ENCODE data around the gene OPHN1.

OPHN1 gene

DNA sequence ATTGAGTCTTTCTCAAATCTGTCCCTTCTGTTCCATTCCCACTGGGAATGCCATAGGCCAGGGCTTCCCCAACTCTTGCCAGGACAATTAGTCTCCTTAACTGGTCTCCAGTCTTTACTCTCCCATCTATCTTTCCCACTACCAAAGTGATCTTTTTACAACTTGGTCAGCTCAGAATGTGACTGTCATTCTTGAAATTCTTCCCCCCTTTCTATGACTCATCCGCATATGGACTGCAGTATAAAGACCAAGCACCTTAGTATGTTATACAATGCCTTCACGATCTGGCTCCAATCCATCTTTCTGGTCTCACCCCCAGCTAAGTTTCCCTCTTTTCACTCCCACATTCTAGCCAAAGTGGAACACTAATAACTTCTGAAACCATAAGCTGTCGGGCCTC is 383.8 kb downstream of the OPHN1 start:
- Histone ChIP-seq H3F3A (ENCODE audit: control insufficient read depth, insufficient read depth) (no peaks in the 10 kb centered on the region), H3K79me2 (ENCODE audit: control insufficient read depth, low read length) (no peaks in the 10 kb centered on the region), H3K36me3 (ENCODE audit: control insufficient read depth, low read length) (no peaks in the 10 kb centered on the region), H3K4me2 (ENCODE audit: low read length) (no peak overlapping the region), H3K27ac (ENCODE audit: low read depth, low read length) (no peak overlapping the region), H4K20me1 (ENCODE audit: control insufficient read depth, insufficient read depth, low read depth, low read length) (no peaks in the 10 kb centered on the region), H3K9me3 (ENCODE audit: control insufficient read depth, insufficient read depth, low read length) (no peaks in the 10 kb centered on the region), H3K4me1 (ENCODE audit: control insufficient read depth, low read length) (no peaks in the 10 kb centered on the region), H3K9me2 (replicated peaks; ENCODE audit: control insufficient read depth, low read length) (no peaks in the 10 kb centered on the region), H3K27me3 (ENCODE audit: control insufficient read depth, low read length) (no peaks in the 10 kb centered on the region), H3K4me3 (ENCODE audit: low read length) (no peak overlapping the region)
- no peak for TF ChIP-seq EZH2phosphoT487 (IDR thresholded peaks at IDR 0.05; ENCODE audit: borderline replicate concordance, low read length)
- TF ChIP-seq, protein P1, sequence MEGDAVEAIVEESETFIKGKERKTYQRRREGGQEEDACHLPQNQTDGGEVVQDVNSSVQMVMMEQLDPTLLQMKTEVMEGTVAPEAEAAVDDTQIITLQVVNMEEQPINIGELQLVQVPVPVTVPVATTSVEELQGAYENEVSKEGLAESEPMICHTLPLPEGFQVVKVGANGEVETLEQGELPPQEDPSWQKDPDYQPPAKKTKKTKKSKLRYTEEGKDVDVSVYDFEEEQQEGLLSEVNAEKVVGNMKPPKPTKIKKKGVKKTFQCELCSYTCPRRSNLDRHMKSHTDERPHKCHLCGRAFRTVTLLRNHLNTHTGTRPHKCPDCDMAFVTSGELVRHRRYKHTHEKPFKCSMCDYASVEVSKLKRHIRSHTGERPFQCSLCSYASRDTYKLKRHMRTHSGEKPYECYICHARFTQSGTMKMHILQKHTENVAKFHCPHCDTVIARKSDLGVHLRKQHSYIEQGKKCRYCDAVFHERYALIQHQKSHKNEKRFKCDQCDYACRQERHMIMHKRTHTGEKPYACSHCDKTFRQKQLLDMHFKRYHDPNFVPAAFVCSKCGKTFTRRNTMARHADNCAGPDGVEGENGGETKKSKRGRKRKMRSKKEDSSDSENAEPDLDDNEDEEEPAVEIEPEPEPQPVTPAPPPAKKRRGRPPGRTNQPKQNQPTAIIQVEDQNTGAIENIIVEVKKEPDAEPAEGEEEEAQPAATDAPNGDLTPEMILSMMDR (IDR thresholded peaks at IDR 0.05; ENCODE audit: low read depth, low read length, poor library complexity, severe bottlenecking): no peak

DNA sequence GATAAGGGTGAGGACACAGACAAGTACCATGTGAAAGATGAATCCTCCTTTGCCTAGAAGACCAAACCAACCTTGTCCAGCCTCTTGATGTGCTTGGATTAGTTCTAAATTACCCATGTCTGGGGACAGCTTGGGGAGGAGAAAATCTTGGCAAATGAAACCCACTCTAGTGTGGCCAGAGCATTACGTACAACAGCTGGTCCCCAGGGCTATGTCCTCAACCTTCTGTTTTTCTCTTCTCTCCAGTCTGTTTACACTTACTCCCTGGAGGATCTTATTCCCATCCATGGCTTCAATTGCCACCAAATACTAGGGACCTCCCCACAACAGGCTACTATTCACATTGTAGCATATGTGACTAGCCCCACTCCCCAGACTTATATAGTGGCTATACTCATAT is 384.5 kb downstream of the OPHN1 start:
- H4K20me1 ChIP-seq (ENCODE audit: control insufficient read depth, insufficient read depth, low read depth, low read length): no peaks in the 10 kb centered on the region
- no peak overlapping the region for H3K27ac ChIP-seq (ENCODE audit: low read depth, low read length)
- no peaks in the 10 kb centered on the region for H3K4me1 ChIP-seq (ENCODE audit: control insufficient read depth, low read length)
- H3K9me3 ChIP-seq (ENCODE audit: control insufficient read depth, insufficient read depth, low read length): no peaks in the 10 kb centered on the region
- H3K9me2 ChIP-seq (replicated peaks; ENCODE audit: control insufficient read depth, low read length): no peaks in the 10 kb centered on the region
- no peaks in the 10 kb centered on the region for H3F3A ChIP-seq (ENCODE audit: control insufficient read depth, insufficient read depth)
- no peaks in the 10 kb centered on the region for H3K36me3 ChIP-seq (ENCODE audit: control insufficient read depth, low read length)
- no peaks in the 10 kb centered on the region for H3K79me2 ChIP-seq (ENCODE audit: control insufficient read depth, low read length)
- H3K27me3 ChIP-seq (ENCODE audit: control insufficient read depth, low read length): no peaks in the 10 kb centered on the region
- no peak overlapping the region for H3K4me2 ChIP-seq (ENCODE audit: low read length)
- H3K4me3 ChIP-seq (ENCODE audit: low read length): no peak overlapping the region
- TF ChIP-seq, protein P1 (IDR thresholded peaks at IDR 0.05; ENCODE audit: low read depth, low read length, poor library complexity, severe bottlenecking): no peak
- TF ChIP-seq EZH2phosphoT487 (IDR thresholded peaks at IDR 0.05; ENCODE audit: borderline replicate concordance, low read length): no peak

DNA sequence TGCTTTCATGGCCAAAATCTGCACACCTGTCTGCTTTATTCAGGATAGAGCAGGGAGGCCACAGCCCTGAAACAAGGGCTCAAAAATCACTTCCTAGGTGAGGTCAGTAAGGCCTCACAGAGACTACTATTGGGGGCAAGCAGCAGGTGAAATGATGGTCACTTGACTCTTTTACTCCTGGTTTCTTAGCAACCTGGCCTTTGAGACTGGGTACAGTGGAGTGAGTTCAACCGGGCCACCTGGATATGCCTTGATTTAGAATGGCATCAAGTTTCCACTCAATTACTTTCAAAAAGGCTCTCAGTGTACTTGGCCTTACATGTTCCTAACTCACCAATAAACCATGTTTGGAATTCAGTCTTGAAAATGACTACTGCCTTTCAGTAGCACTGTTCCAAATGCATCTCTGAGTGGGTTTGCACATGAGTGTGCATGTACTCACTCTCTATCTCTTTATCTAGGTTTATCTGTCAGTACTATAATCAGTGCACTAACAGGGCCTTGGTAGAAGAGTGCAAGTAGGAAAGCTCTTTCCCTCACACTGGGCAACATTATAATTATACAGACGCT is 388.2 kb downstream of the OPHN1 start:
- Histone ChIP-seq H3K27me3 (ENCODE audit: control insufficient read depth, low read length) (no peaks in the 10 kb centered on the region), H3K9me2 (replicated peaks; ENCODE audit: control insufficient read depth, low read length) (no peaks in the 10 kb centered on the region), H3K4me2 (ENCODE audit: low read length) (no peak overlapping the region), H3F3A (ENCODE audit: control insufficient read depth, insufficient read depth) (no peaks in the 10 kb centered on the region), H4K20me1 (ENCODE audit: control insufficient read depth, insufficient read depth, low read depth, low read length) (no peaks in the 10 kb centered on the region), H3K27ac (ENCODE audit: low read depth, low read length) (no peak overlapping the region), H3K36me3 (ENCODE audit: control insufficient read depth, low read length) (no peaks in the 10 kb centered on the region), H3K4me1 (ENCODE audit: control insufficient read depth, low read length) (no peaks in the 10 kb centered on the region), H3K79me2 (ENCODE audit: control insufficient read depth, low read length) (no peaks in the 10 kb centered on the region), H3K9me3 (ENCODE audit: control insufficient read depth, insufficient read depth, low read length) (no peaks in the 10 kb centered on the region), H3K4me3 (ENCODE audit: low read length) (no peak overlapping the region)
- TF ChIP-seq, protein P1 (IDR thresholded peaks at IDR 0.05; ENCODE audit: low read depth, low read length, poor library complexity, severe bottlenecking): no peak
- no peak for TF ChIP-seq EZH2phosphoT487 (IDR thresholded peaks at IDR 0.05; ENCODE audit: borderline replicate concordance, low read length)

All from DOHH2 (cell line).